Measurements from ENCODE around the gene DTD1.

The DTD1 gene

GRCh38 chr20:18611492-18611891 lies 23.6 kb downstream of the DTD1 start:
- no peak overlapping the region for H3K27ac ChIP-seq (ENCODE audit: poor library complexity, severe bottlenecking)
- no peak overlapping the region for H3K4me3 ChIP-seq (ENCODE audit: severe bottlenecking)
- H3K36me3 ChIP-seq (ENCODE audit: low read depth): peaks cover 4% of the 10 kb centered on the region
- DNase-seq (ENCODE audit: low spot score) (no peak), ATAC-seq (ENCODE audit: low read depth) (no peak)
- no peaks in the 10 kb centered on the region for H3K27me3 ChIP-seq (ENCODE audit: insufficient read depth, poor library complexity, severe bottlenecking)
- no peak for TF ChIP-seq CTCF (IDR thresholded peaks at IDR 0.05; ENCODE audit: poor library complexity, severe bottlenecking)
- H3K4me1 ChIP-seq (ENCODE audit: insufficient read depth, poor library complexity, severe bottlenecking): no peaks in the 10 kb centered on the region
- no peaks in the 10 kb centered on the region for H3K9me3 ChIP-seq (ENCODE audit: severe bottlenecking)

GRCh38 chr20:18613553-18613952 lies 25.7 kb downstream of the DTD1 start:
- Histone ChIP-seq H3K36me3 (ENCODE audit: low read depth) (peaks cover 4% of the 10 kb centered on the region), H3K9me3 (ENCODE audit: severe bottlenecking) (no peaks in the 10 kb centered on the region), H3K4me1 (ENCODE audit: insufficient read depth, poor library complexity, severe bottlenecking) (no peaks in the 10 kb centered on the region), H3K4me3 (ENCODE audit: severe bottlenecking) (no peak overlapping the region), H3K27ac (ENCODE audit: poor library complexity, severe bottlenecking) (no peak overlapping the region), H3K27me3 (ENCODE audit: insufficient read depth, poor library complexity, severe bottlenecking) (no peaks in the 10 kb centered on the region)
- DNase-seq (ENCODE audit: low spot score) (no peak), ATAC-seq (ENCODE audit: low read depth) (peak; percentile 79)
- TF ChIP-seq CTCF (IDR thresholded peaks at IDR 0.05; ENCODE audit: poor library complexity, severe bottlenecking): no peak

- no peak for DNase-seq (ENCODE audit: low spot score)
- Histone ChIP-seq H3K27me3 (ENCODE audit: insufficient read depth, poor library complexity, severe bottlenecking) (no peaks in the 10 kb centered on the region), H3K9me3 (ENCODE audit: severe bottlenecking) (no peaks in the 10 kb centered on the region), H3K4me3 (ENCODE audit: severe bottlenecking) (no peak overlapping the region), H3K27ac (ENCODE audit: poor library complexity, severe bottlenecking) (no peak overlapping the region), H3K4me1 (ENCODE audit: insufficient read depth, poor library complexity, severe bottlenecking) (no peaks in the 10 kb centered on the region), H3K36me3 (ENCODE audit: low read depth) (peaks cover 1% of the 10 kb centered on the region)
- ATAC-seq (ENCODE audit: low read depth): no peak
- TF ChIP-seq CTCF (IDR thresholded peaks at IDR 0.05; ENCODE audit: poor library complexity, severe bottlenecking): no peak
Observed at GRCh38 chr20:18614244-18614643, 26.4 kb downstream of the DTD1 start.

- H3K4me1 ChIP-seq (ENCODE audit: insufficient read depth, poor library complexity, severe bottlenecking): no peaks in the 10 kb centered on the region
- H3K27me3 ChIP-seq (ENCODE audit: insufficient read depth, poor library complexity, severe bottlenecking): no peaks in the 10 kb centered on the region
- H3K9me3 ChIP-seq (ENCODE audit: severe bottlenecking): no peaks in the 10 kb centered on the region
- no peaks in the 10 kb centered on the region; the same call in none of the 2 replicates for H3K36me3 ChIP-seq (ENCODE audit: low read depth)
- H3K27ac ChIP-seq (ENCODE audit: poor library complexity, severe bottlenecking): no peak overlapping the region
- H3K4me3 ChIP-seq (ENCODE audit: severe bottlenecking): no peak overlapping the region
- no peak for ATAC-seq (ENCODE audit: low read depth)
- DNase-seq (ENCODE audit: low spot score): no peak
- no peak for TF ChIP-seq CTCF (IDR thresholded peaks at IDR 0.05; ENCODE audit: poor library complexity, severe bottlenecking)
Observed at GRCh38 chr20:18615020-18615650, 27.3 kb downstream of the DTD1 start.

GRCh38 chr20:18621004-18621403 lies 33.1 kb downstream of the DTD1 start:
- Histone ChIP-seq H3K36me3 (ENCODE audit: low read depth) (no peaks in the 10 kb centered on the region; the same call in 1 of the 2 replicates), H3K4me3 (ENCODE audit: severe bottlenecking) (no peak overlapping the region), H3K9me3 (ENCODE audit: severe bottlenecking) (no peaks in the 10 kb centered on the region), H3K4me1 (ENCODE audit: insufficient read depth, poor library complexity, severe bottlenecking) (no peaks in the 10 kb centered on the region), H3K27me3 (ENCODE audit: insufficient read depth, poor library complexity, severe bottlenecking) (no peaks in the 10 kb centered on the region), H3K27ac (ENCODE audit: poor library complexity, severe bottlenecking) (no peak overlapping the region)
- TF ChIP-seq CTCF (IDR thresholded peaks at IDR 0.05; ENCODE audit: poor library complexity, severe bottlenecking): no peak
- no peak for DNase-seq (ENCODE audit: low spot score)
- no peak for ATAC-seq (ENCODE audit: low read depth)
